ENCODE data around the gene ARAF. TPM values are rescaled to one million over a fixed set of nuclear protein-coding genes. Genes with fewer than 3 reads are reported as not detected.

ARAF gene
- total RNA-seq, 1 experiment from 2014 or later: 60.0 TPM

DNA sequence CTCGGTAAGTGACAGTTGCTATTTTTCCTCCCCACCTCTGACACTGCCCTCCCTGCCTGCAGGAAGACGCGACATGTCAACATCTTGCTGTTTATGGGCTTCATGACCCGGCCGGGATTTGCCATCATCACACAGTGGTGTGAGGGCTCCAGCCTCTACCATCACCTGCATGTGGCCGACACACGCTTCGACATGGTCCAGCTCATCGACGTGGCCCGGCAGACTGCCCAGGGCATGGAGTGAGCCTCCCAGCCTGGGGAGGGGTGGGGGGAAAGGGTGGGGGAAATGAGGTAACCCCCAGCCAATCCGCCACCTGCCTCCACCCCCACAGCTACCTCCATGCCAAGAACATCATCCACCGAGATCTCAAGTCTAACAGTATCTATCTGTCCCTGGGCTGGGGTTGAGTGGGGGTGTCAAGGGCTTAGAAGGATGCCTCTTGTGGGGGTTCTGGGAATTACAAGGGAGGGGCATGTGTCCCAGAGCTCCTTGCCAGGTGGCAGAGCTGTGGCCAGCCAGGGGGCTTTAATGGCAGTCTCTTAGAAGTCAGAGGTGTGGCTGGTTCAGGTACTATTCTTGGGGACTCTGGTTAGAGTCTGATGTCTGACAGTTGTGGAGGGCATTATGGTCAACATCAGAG, 7.8 kb downstream of the ARAF start:
- Histone ChIP-seq H3K4me1 (ENCODE audit: insufficient read depth, low read length, poor library complexity, severe bottlenecking) (no peaks in the 10 kb centered on the region), H3K4me3 (ENCODE audit: low read depth, low read length, poor library complexity, severe bottlenecking) (no peak overlapping the region), H3K9me3 (ENCODE audit: low read depth, low read length, poor library complexity, severe bottlenecking) (no peaks in the 10 kb centered on the region), H3K36me3 (ENCODE audit: insufficient read depth, low read length, poor library complexity, severe bottlenecking) (peaks cover 37% of the 10 kb centered on the region), H3K27me3 (replicated peaks; ENCODE audit: insufficient read depth, low read depth, low read length, poor library complexity) (no peaks in the 10 kb centered on the region), H3K27ac (ENCODE audit: low read depth, low read length, poor library complexity, severe bottlenecking) (no peak overlapping the region)
- no TSS peak for BruUV-seq (replicated peaks)
- TF ChIP-seq, protein P1, sequence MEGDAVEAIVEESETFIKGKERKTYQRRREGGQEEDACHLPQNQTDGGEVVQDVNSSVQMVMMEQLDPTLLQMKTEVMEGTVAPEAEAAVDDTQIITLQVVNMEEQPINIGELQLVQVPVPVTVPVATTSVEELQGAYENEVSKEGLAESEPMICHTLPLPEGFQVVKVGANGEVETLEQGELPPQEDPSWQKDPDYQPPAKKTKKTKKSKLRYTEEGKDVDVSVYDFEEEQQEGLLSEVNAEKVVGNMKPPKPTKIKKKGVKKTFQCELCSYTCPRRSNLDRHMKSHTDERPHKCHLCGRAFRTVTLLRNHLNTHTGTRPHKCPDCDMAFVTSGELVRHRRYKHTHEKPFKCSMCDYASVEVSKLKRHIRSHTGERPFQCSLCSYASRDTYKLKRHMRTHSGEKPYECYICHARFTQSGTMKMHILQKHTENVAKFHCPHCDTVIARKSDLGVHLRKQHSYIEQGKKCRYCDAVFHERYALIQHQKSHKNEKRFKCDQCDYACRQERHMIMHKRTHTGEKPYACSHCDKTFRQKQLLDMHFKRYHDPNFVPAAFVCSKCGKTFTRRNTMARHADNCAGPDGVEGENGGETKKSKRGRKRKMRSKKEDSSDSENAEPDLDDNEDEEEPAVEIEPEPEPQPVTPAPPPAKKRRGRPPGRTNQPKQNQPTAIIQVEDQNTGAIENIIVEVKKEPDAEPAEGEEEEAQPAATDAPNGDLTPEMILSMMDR (conservative IDR thresholded peaks at IDR 0.05; ENCODE audit: low read depth, low read length): peak; percentile 55
- TF ChIP-seq EZH2 (IDR thresholded peaks at IDR 0.05; ENCODE audit: borderline replicate concordance, low read depth, low read length, poor library complexity, severe bottlenecking): no peak
- intact Hi-C loops (cut with micrococcal nuclease; ENCODE audit: unreplicated experiment): no loop called here
- POLR2A ChIA-PET (ENCODE audit: low non-redundant PET): interaction anchor here (0.6 kb wide), 1 partner anchor 880 kb away, joined by 3 read pairs; no protein-coding TSS in a partner anchor
- peak; percentile 55 for DNase-seq (ENCODE audit: low spot score)
- CTCF ChIA-PET: no interaction called here

DNA sequence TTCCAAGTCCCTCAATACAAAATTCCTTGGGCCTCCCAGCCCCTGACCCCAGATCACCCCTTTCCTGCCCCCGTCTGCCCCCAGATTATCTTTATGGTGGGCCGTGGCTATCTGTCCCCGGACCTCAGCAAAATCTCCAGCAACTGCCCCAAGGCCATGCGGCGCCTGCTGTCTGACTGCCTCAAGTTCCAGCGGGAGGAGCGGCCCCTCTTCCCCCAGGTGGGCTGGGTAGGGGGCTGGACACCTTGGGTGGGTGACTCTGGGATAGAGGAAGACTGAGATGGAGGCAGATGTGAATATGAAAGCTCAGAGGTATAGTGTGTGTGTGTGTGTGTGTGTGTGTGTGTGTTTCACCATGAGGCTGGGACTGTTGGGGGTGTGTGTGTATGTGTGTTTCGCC, 9.8 kb downstream of the ARAF start:
- Histone ChIP-seq H3K4me3 (ENCODE audit: low read depth, low read length, poor library complexity, severe bottlenecking) (no peak overlapping the region), H3K27me3 (replicated peaks; ENCODE audit: insufficient read depth, low read depth, low read length, poor library complexity) (no peaks in the 10 kb centered on the region), H3K9me3 (ENCODE audit: low read depth, low read length, poor library complexity, severe bottlenecking) (no peaks in the 10 kb centered on the region), H3K27ac (ENCODE audit: low read depth, low read length, poor library complexity, severe bottlenecking) (no peak overlapping the region), H3K4me1 (ENCODE audit: insufficient read depth, low read length, poor library complexity, severe bottlenecking) (no peaks in the 10 kb centered on the region), H3K36me3 (ENCODE audit: insufficient read depth, low read length, poor library complexity, severe bottlenecking) (peaks cover 25% of the 10 kb centered on the region)
- intact Hi-C loops (cut with micrococcal nuclease; ENCODE audit: unreplicated experiment): no loop called here
- no peak for DNase-seq (ENCODE audit: low spot score)
- no TSS peak for BruUV-seq (replicated peaks)
- ChIA-PET POLR2A (ENCODE audit: low non-redundant PET) (no interaction called here), CTCF (no interaction called here)
- TF ChIP-seq EZH2 (IDR thresholded peaks at IDR 0.05; ENCODE audit: borderline replicate concordance, low read depth, low read length, poor library complexity, severe bottlenecking): no peak
- TF ChIP-seq, protein P1 (conservative IDR thresholded peaks at IDR 0.05; ENCODE audit: low read depth, low read length): no peak

DNA sequence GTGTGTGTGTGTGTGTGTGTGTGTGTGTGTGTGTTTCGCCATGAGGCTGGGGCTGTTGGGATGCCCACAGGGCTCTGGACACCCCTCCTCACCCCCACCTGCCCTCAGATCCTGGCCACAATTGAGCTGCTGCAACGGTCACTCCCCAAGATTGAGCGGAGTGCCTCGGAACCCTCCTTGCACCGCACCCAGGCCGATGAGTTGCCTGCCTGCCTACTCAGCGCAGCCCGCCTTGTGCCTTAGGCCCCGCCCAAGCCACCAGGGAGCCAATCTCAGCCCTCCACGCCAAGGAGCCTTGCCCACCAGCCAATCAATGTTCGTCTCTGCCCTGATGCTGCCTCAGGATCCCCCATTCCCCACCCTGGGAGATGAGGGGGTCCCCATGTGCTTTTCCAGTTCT, 10.2 kb downstream of the ARAF start:
- intact Hi-C loops (cut with micrococcal nuclease; ENCODE audit: unreplicated experiment): no loop called here
- CTCF ChIA-PET: no interaction called here
- no peak overlapping the region for H3K27ac ChIP-seq (ENCODE audit: low read depth, low read length, poor library complexity, severe bottlenecking)
- no peaks in the 10 kb centered on the region for H3K9me3 ChIP-seq (ENCODE audit: low read depth, low read length, poor library complexity, severe bottlenecking)
- H3K27me3 ChIP-seq (replicated peaks; ENCODE audit: insufficient read depth, low read depth, low read length, poor library complexity): no peaks in the 10 kb centered on the region
- TSS peak; percentile 36 for BruUV-seq (replicated peaks)
- DNase-seq (ENCODE audit: low spot score): no peak
- POLR2A ChIA-PET (ENCODE audit: low non-redundant PET): no interaction called here
- H3K4me1 ChIP-seq (ENCODE audit: insufficient read depth, low read length, poor library complexity, severe bottlenecking): no peaks in the 10 kb centered on the region
- H3K4me3 ChIP-seq (ENCODE audit: low read depth, low read length, poor library complexity, severe bottlenecking): no peak overlapping the region
- peaks cover 23% of the 10 kb centered on the region for H3K36me3 ChIP-seq (ENCODE audit: insufficient read depth, low read length, poor library complexity, severe bottlenecking)
- no peak for TF ChIP-seq EZH2 (IDR thresholded peaks at IDR 0.05; ENCODE audit: borderline replicate concordance, low read depth, low read length, poor library complexity, severe bottlenecking)
- TF ChIP-seq, protein P1 (conservative IDR thresholded peaks at IDR 0.05; ENCODE audit: low read depth, low read length): no peak
